Type B pancreatic cell (in vitro differentiated cells): ENCODE measurements around the gene FHL2. TPM values are rescaled to one million over a fixed set of nuclear protein-coding genes. Genes with fewer than 3 reads are reported as not detected.

Experiments used
- DNase-seq: peaks from one replicate; pipeline ENCODE4 v3.0.0; 2021; ENCODE audit warnings: mixed read lengths; ENCODE audit not compliant: unreplicated experiment; ENCODE audit errors: extremely low spot score
- H3K27ac Mint-ChIP-seq: 2 replicates; pipeline ENCODE4 v1.8.0; 2021; ENCODE audit warnings: mild to moderate bottlenecking, mixed read lengths
- H3K27me3 Mint-ChIP-seq: 2 replicates; pipeline ENCODE4 v1.8.0; 2021; ENCODE audit warnings: mixed read lengths
- H3K36me3 Mint-ChIP-seq: 2 replicates; pipeline ENCODE4 v1.8.0; 2021; ENCODE audit warnings: mixed read lengths
- H3K4me1 Mint-ChIP-seq: one replicate; pipeline ENCODE4 v1.8.0; 2021; ENCODE audit warnings: mixed read lengths; ENCODE audit not compliant: unreplicated experiment
- H3K4me3 Mint-ChIP-seq: 2 replicates; pipeline ENCODE4 v1.8.0; 2021; ENCODE audit warnings: mild to moderate bottlenecking, mixed read lengths
- H3K9me3 Mint-ChIP-seq: 2 replicates; pipeline ENCODE4 v1.8.0; 2021; ENCODE audit warnings: mixed read lengths
- CTCF ChIP-seq: fragments of 200-600 bp; sonication (generic); conservative IDR thresholded peaks from 2 replicates; pipeline ENCODE4 v1.5.0; 2021; ENCODE audit warnings: antibody characterized with exemption, mild to moderate bottlenecking
- long read RNA-seq: library from polyadenylated mRNA; unstranded; transcript quantifications from one replicate; pipeline ENCODE4 v2.0.0, GENCODE V29; 2020
- total RNA-seq: library from RNA; stranded (reverse); gene quantifications from 2 replicates; pipeline ENCODE4 v1.2.1, GENCODE V29; 2021; ENCODE audit warnings: low replicate concordance

Gene FHL2
- 19.9 and 21.9 TPM in 2 replicates for total RNA-seq
- long read RNA-seq, transcript FHL2-205 (6 exons, 1,531 nt), result minor isoform, 11 of 71 reads
- long read RNA-seq, transcript FHL2-202 (7 exons, 1,769 nt), result minor isoform, 10 of 71 reads
- long read RNA-seq, transcript FHL2-201 (7 exons, 1,462 nt), result minor isoform, 12 of 71 reads
- long read RNA-seq, transcript FHL2-206 (6 exons, 1,367 nt), result major isoform, 28 of 71 reads
- long read RNA-seq, partial matches to known transcripts, result 4 of 71 reads
- long read RNA-seq, other reads (novel, unspliced or antisense), result 3 of 71 reads

- Mint-ChIP-seq H3K27me3 (peaks cover 5% of the 10 kb centered on the region), H3K27ac (peak within 1 kb of the TSS; percentile 81), H3K9me3 (no peaks in the 10 kb centered on the region), H3K4me3 (peak within 1 kb of the TSS; percentile 91), H3K4me1 (peaks cover 19% of the 10 kb centered on the region), H3K36me3 (peaks cover 15% of the 10 kb centered on the region)
- TF ChIP-seq CTCF, result peak; percentile 62
- peak; percentile 87 for DNase-seq
Observed at GRCh38 chr2:105398336-105399206, at the start of gene FHL2. Gene FHL2 (minus strand): TSS chr2:105399051. CDS start chr2:105386516, 12,535 bp downstream.

- Mint-ChIP-seq H3K36me3 (no peaks in the 10 kb centered on the region), H3K9me3 (no peaks in the 10 kb centered on the region), H3K4me1 (peaks cover 9% of the 10 kb centered on the region), H3K27me3 (no peaks in the 10 kb centered on the region), H3K27ac (no peak overlapping the region), H3K4me3 (no peak overlapping the region)
- no peak for DNase-seq
- no peak for TF ChIP-seq CTCF
Observed at GRCh38 chr2:105447476-105447875, 48.6 kb upstream of the FHL2 start.

GRCh38 chr2:105446501-105446900 is 47.6 kb upstream of the FHL2 start:
- no peak for TF ChIP-seq CTCF
- H3K4me3 Mint-ChIP-seq, result no peak overlapping the region
- no peaks in the 10 kb centered on the region for H3K27me3 Mint-ChIP-seq
- DNase-seq, result no peak
- H3K9me3 Mint-ChIP-seq, result no peaks in the 10 kb centered on the region
- H3K27ac Mint-ChIP-seq, result no peak overlapping the region
- H3K36me3 Mint-ChIP-seq, result no peaks in the 10 kb centered on the region
- peaks cover 9% of the 10 kb centered on the region for H3K4me1 Mint-ChIP-seq

GRCh38 chr2:105445976-105446375 is 47.1 kb upstream of the FHL2 start:
- no peak for TF ChIP-seq CTCF
- H3K27ac Mint-ChIP-seq, result no peak overlapping the region
- no peak overlapping the region for H3K4me3 Mint-ChIP-seq
- no peak for DNase-seq
- H3K4me1 Mint-ChIP-seq, result peaks cover 9% of the 10 kb centered on the region
- H3K36me3 Mint-ChIP-seq, result no peaks in the 10 kb centered on the region
- no peaks in the 10 kb centered on the region for H3K27me3 Mint-ChIP-seq
- no peaks in the 10 kb centered on the region for H3K9me3 Mint-ChIP-seq

GRCh38 chr2:105445498-105445897 is 46.6 kb upstream of the FHL2 start:
- Mint-ChIP-seq H3K27ac (no peak overlapping the region), H3K4me1 (peaks cover 9% of the 10 kb centered on the region), H3K9me3 (no peaks in the 10 kb centered on the region), H3K36me3 (no peaks in the 10 kb centered on the region), H3K4me3 (no peak overlapping the region), H3K27me3 (no peaks in the 10 kb centered on the region)
- no peak for TF ChIP-seq CTCF
- DNase-seq, result no peak
